ENCODE data around the gene SP3.
A peak's percentile ranks its signal among the peaks of the same experiment; 100 is the strongest.

SP3 gene

DNA sequence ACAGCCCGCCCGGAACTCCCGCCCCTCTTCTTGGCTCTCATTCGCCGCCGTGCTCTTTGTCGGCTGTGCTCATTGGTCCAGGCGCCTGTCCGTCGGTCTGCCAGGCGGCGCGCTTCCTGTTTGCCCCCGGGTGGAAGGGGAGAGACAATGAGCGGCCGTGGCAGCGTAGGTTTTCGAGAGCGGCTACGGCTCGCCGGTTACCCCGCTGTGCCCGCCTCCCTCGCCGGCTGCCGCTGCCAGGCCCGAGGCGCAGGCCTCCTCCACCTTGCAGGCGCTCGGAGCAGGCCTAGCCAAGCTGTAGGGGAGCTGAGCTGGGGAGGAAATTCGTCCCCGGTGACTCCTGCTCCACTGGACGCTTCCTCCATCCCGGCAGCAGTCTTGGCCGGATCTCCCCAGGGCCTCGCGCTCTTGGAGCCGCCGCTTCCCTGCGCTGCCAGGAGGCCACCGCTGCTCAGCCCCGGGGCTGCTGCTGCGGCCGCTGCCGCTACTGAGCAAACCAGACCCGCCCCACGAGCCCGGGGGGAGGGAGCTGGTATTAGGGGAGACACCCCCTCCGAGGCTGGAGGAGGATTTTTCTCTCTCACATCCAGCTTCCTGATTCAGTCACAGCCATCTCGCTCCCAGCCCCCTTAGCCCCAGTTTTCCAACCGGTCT is at the start of gene SP3:
TSS of gene SP3 (minus strand) at position 2 of the 654 bp plus-strand sequence. CDS start 202 bp downstream, outside the sequence.
- peak; percentile 91 for DNase-seq (ENCODE audit: low read depth)

DNA sequence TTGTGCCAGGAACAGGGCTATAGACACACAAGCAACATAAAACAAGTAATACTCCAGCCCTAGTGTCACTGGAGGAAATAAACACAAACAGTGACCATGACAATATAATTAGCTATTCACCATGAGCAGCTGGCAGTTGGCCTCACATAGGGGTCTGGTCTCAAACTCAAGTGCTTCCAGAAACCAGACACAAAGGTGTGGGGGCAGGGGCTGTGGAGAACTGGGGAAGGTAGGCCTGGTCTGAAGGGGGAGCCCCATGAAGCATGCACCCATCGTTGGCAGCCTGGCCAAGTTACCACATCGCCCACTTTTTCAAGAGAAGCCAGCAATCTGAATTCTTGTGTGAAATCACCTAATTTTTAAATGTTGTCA is 49.5 kb upstream of the SP3 start:
- no peak for DNase-seq (ENCODE audit: low read depth)

GRCh38 chr2:174014011-174014698 is 49.0 kb upstream of the SP3 start:
- no peak for DNase-seq (ENCODE audit: low read depth)

- no peak for DNase-seq (ENCODE audit: low read depth)
Observed at GRCh38 chr2:174013315-174013751, 48.2 kb upstream of the SP3 start.

DNA sequence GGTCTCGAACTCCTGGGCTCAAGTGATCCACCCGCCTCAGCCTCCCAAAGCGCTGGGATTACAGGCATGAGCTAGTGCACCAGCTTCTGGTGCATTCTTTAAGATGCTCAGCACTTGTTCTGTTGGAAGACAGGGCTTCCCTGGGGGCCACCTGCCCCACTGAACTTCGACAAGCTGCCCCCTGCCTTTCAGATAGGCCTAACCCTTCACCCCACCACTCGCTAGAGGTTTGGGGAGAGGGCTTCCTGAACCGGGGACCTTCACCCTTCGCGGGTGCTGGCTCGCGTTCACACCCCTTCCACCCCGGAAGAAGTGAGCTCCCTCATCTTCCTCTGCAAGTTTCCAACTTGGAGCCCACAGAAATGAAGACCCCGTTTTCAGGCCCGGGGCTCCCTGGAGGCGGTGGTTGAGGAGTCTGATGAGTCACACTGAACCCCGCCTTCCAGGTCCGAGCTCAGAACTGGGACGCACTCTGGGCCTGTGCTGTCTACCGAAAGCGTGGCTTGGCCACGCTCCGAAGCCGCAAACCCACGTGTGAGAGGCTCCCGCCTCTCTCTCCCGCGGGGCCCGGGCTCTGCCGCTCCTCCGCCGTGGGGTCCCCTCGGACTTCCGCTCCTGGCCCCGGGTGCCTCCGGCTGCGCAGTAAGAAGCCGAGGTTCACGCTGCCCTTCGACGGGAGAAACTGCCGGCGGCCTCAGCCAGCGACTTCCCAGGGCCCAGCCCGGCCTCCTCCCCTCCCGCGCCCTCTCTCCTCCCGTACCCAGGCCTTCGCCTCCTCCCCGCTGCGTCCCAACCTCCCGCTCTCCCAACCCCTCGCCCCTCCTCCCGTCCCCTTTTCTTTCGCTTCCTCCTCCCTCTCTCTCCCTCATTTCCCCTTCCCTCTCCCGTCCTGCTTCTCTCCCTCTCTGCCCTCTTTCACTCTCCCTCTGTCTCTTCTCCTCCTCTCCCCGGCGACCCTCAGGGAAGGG is 47.5 kb upstream of the SP3 start:
- DNase-seq (ENCODE audit: low read depth): no peak

- no peak for DNase-seq (ENCODE audit: low read depth)
Observed at GRCh38 chr2:174011796-174012195, 46.6 kb upstream of the SP3 start.

- no peak for DNase-seq (ENCODE audit: low read depth)
Observed at GRCh38 chr2:174011173-174011572, 46.0 kb upstream of the SP3 start.

DNA sequence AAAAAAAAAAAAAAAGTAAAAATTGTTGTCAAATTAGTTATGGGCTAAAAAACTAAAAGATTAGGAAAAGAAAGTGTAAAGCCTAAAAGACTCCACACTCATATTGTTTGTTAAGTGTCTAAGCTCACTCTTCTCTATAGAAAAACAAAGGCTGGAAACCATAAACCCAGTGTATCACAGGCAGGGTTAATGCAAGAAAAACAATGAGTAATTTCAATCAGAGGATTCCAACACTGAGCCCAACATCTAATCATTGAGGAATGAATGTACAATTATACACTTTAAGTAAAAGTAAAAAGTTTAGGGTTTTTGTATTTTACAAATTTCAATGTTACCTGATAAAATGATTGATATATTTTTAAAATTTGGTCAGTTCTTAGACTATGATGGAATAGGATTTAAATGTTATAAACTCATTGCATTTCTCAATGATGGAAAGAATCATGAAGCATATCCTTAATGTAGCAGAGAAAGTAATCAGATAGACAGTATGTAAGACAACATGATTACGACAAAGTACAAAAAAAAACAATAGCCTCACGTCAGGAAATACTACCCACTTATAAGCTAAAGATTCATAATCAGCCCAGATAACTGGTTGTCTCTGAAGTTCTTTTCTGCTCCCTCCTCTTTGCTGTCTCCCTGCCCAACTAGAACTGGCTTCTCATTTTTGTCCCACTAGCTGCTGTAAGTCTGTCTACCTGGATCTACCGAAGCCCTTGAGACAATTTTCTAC is 44.5 kb upstream of the SP3 start:
- no peak for DNase-seq (ENCODE audit: low read depth)

GRCh38 chr2:174008720-174009119 is 43.5 kb upstream of the SP3 start:
- DNase-seq (ENCODE audit: low read depth): no peak

DNA sequence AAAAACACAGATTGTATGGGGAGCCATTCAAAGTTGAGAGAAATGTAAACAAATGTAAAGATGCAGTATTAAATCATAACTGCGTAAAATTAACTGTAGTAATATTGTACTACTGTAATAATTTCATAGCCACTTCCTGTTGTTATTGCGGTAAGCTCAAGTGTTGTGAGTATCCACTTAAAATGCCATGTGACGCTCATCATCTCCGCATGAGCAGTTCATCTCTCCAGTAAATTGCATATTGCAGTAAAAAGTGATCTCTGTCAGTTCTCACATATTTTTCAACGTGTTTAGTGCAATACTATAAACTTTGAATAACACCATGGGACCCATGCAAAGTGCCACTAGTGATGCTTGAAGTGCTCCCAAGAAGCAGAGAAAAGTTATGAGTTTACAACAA is 41.8 kb upstream of the SP3 start:
- DNase-seq (ENCODE audit: low read depth): no peak

DNA sequence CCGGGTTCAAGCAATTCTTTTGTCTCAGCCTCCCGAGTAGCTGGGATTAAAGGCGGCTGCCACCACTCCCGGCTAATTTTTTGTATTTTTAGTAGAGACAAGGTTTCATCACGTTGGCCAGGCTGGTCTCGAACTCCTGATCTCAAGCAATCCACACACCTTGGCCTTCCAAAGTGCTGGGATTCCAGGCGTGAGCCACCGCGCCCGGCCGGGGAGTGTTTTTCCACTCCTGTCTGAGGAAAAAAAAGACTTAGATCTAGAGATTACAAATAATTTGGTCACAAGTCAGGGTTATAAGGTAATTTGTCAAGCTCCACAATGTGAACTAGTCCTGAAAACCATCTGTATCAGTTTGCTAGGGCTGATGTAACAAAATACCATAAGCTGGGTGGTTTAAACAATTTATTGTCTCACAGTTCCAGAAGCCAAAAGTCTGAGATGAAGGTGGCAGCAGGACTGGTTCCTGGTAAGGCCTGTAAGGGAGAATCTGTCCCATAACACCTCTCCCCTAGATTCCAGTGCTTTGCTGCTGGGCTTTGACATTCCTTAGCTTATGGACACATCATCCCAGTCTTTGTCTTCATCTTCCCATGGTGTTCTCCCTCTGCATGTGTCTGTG is 40.7 kb upstream of the SP3 start:
- no peak for DNase-seq (ENCODE audit: low read depth)

GRCh38 chr2:174004905-174005605 is 39.9 kb upstream of the SP3 start:
- no peak for DNase-seq (ENCODE audit: low read depth)

DNA sequence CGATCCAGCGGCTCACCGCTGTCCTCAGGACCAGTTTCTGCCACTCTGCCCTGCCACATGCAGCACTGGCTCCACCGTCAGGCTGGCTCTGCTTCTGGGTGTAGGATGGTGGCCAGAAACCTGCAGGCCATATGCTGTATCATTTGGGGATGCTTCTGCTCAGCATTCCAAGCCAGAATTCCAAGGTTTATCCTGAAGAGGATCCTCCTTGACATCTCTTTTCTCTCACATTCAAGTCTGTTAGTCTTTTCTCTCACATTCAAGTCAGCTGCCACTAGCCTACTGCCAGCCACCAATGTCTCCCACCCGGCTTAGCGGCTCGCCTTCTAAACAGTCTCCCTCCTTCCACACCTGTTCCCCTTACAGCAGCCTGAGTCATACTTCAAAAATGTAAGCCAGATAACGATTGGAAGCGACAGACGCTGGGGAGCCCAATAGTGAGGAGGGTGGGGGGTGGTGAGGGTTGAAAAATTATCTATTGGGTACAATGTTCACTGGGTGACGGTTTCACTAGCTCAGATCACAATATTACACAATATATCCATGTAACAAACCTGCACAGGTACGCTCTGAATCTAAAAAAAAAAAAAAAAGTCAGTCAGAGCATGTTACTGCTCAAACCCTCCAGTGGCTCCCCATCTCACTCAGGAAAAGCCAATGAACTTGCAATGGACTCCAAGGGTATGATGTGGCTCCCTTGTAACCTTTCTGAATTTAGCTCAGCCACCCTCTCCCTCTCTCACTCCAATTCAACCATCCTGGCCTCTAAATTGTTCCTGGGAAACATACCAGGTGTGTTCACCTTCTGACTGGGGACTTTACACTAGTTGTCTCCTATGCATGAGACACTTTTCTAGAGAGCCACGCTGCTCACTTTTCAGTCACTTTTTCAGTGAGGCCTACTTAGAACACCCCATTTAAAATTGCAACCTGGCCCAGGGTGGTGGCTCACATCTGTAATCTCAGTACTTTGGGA is 38.8 kb upstream of the SP3 start:
- DNase-seq (ENCODE audit: low read depth): no peak

GRCh38 chr2:174002679-174003078 is 37.5 kb upstream of the SP3 start:
- DNase-seq (ENCODE audit: low read depth): no peak

GRCh38 chr2:174001107-174001506 is 35.9 kb upstream of the SP3 start:
- no peak for DNase-seq (ENCODE audit: low read depth)

DNA sequence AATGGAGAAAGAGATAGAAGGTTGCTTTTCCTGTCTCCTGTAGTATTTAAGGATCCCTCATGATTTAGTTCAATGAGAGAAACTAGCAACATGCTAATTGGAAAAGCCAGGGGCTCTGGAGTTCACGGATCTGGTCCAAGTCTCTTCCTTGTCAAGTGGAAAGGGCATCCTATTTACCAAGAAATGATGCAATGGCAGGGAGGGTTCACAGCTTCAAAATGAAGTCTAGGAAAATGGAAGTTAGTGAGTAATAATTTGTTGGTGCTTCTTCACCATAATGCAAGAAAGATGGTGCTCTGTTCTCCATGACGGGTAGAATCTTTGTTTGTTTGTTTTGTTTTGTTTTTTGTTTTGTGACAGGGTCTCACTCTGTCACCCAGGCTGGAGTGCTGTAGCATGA is 34.6 kb upstream of the SP3 start:
- DNase-seq (ENCODE audit: low read depth): no peak

DNA sequence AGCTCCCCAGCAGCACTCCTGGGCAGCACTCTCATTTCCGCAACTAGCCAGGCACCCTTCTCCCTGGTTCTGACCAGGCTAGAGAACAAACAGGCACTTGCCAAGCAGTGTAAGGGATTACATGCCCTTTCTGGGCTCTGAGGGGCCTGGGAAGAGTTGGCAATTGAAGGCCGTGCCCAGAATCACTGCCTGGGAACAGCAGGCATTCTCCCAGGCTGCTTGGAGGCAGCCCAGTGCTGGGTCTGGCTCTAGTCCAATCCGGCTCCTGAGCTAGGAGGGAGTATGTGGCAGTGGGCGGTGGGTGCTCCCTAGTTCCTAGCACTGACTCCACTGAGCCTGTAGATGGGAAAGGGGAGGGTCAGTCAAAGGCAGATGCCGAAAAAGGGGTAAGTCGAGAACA is 34.1 kb upstream of the SP3 start:
- DNase-seq (ENCODE audit: low read depth): no peak

DNA sequence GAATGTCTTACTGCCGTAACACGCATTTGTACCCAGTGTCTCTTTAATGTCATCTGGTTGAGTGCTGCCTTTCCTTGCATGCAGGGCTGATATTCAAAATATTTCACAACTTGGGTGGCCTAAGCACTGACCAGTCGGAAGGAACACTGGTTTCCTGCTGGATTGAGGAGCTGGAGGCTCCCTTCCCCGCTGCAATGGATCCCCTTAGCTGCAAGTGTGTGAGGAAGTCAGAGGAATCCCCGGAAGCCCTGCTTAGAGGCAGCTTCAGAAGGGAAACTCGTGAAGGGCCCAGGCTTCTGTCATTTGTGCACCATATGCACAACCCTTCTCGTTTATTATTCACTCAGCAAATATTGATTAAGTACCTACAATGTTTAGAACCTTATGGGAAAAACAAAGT is 33.2 kb upstream of the SP3 start:
- no peak for DNase-seq (ENCODE audit: low read depth)

DNA sequence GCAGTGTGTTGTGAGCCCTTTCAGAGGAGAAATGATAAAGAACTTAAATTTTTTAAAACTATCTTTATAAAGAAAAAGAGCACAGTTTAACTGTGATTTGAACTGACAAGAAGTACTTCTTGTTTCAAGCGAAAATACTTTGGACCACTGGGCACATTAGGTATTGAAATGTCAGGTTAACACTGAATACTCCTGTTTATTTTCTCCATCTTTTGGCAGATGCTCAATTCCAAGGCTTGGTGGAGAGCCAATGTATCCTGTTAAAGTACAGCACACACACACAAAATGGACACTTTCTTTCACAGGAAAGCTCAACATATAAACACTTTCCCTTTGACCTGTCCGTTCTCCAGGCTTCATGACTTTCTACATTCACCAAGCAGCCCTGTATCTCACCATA is 32.6 kb upstream of the SP3 start:
- DNase-seq (ENCODE audit: low read depth): no peak

DNA sequence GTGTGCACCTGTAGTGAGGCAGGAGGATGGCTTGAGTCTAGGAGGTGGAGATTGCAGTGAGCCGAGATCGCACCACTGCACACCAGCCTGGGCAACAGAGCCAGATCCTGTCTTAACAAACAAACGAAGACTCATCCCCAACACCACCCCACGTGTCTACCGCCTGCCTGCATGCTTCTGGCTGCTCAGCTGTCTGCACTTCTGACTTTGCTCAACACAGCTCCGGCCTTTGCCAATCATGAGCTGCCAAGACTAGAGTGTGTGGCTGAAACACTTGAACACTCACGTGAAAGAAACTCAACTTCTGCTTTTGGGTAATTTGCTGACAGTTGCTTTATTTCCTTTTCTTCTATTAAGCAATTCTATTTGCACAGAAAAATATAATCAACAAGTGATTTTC is 32.1 kb upstream of the SP3 start:
- no peak for DNase-seq (ENCODE audit: low read depth)
